LNCaP clone FGC (cell line): Measurements from ENCODE around the gene ZNF527.
A peak's percentile ranks its signal among the peaks of the same experiment; 100 is the strongest.

Source experiments
- DNase-seq: peaks from one replicate; pipeline ENCODE4 v3.0.0-alpha.2; 2011; ENCODE audit warnings: low read depth
- H3K4me3 ChIP-seq: 2 replicates; pipeline ENCODE4 v1.5.1; 2011; ENCODE audit warnings: mild to moderate bottlenecking, low read depth, low read length, control low read depth
- TF ChIP-seq, protein P1 (sequence below): IDR thresholded peaks from 2 replicates; pipeline ENCODE4 v1.5.1; 2012; ENCODE audit warnings: mild to moderate bottlenecking; ENCODE audit not compliant: control insufficient read depth, insufficient read depth; ENCODE audit errors: extremely low read depth

The ZNF527 gene

DNA sequence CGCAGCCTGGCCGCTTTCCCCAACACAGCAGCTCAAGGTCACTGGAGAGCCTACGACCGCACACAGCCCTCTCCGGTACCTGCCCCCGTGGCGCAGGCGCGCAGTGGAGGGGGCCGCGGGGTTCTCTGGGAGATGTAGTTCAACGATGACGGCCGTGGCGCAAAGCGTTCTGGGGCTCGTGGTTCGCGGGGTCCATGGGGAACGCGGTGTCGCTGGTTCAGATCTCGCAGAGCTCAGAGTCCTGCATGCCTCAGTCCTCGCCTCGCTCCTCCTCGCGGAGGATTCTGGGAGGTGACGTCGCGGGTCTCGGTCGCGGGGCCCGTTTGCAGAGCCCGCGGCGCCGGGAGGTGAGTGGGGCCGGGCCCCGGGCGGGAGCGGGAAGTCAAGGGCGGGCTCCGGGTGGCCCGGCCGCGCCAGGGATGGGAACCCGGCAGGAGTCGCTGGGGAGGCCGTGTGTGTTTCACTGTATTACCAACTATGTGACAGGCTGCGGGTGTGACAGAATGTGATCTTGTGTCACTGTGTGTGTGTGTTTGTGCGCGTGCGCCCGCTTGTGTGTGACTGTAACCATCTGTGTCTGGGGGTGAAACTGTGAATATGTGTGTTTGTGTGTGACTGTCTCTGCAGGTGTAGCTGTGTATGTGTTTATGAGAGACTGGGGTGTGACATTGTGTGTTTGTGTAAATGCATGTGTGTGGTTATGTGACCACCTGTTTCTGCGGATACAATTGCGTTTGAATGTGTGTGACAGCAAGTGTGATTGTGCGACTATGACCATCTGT is at the start of gene ZNF527:
ZNF527 (plus strand) TSS at position 220 of the 782 bp plus-strand sequence. CDS start 3,100 bp downstream, outside the sequence.
- DNase-seq = peak; percentile 92
- H3K4me3 ChIP-seq = peak within 1 kb of the TSS; percentile 66

DNA sequence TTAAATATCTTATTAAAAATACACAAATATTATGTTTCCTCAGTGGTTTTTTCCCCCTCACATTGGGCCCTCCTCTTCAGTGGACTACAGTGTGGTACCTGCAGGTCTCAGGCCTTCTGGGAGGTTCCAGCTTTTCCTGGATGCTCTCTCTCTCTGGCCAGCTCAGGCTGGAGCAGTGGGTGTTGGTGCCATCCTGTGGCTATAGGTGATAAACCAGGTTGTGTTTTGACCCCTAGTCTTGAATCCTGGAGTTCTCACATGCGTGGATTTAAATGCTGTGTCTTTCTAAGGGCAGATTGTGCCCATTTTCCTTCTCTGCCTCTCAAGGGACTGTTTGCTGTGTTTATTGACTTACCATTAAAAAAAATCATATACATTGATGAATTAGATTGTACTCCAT is 41.2 kb upstream of the ZNF527 start:
- DNase-seq = no peak
- H3K4me3 ChIP-seq = no peak overlapping the region
- TF ChIP-seq, protein P1, sequence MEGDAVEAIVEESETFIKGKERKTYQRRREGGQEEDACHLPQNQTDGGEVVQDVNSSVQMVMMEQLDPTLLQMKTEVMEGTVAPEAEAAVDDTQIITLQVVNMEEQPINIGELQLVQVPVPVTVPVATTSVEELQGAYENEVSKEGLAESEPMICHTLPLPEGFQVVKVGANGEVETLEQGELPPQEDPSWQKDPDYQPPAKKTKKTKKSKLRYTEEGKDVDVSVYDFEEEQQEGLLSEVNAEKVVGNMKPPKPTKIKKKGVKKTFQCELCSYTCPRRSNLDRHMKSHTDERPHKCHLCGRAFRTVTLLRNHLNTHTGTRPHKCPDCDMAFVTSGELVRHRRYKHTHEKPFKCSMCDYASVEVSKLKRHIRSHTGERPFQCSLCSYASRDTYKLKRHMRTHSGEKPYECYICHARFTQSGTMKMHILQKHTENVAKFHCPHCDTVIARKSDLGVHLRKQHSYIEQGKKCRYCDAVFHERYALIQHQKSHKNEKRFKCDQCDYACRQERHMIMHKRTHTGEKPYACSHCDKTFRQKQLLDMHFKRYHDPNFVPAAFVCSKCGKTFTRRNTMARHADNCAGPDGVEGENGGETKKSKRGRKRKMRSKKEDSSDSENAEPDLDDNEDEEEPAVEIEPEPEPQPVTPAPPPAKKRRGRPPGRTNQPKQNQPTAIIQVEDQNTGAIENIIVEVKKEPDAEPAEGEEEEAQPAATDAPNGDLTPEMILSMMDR = peak; percentile 57

More for the DNA sequence above, at the start of gene ZNF527:
- TF ChIP-seq, protein P1 = no peak

DNA sequence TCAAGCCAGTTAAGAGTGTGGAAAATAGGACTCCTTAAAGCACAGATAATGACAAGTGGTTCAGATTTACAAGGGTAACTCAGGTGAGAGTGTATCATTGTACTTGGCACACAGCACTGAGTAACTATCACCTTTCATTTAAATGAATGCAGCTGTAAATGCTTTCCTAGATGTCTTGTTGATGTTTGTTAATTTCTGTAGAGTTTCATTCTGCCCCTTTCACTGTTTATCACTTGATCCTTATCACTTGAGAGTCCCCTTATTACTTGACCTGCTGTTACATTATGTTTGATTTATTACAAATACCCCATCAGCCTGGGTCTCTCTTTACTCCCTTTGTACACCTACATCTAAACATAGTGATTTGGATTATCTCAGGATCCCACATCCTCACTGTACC is 38.1 kb upstream of the ZNF527 start:
- H3K4me3 ChIP-seq = no peak overlapping the region
- TF ChIP-seq, protein P1 = no peak
- DNase-seq = no peak

DNA sequence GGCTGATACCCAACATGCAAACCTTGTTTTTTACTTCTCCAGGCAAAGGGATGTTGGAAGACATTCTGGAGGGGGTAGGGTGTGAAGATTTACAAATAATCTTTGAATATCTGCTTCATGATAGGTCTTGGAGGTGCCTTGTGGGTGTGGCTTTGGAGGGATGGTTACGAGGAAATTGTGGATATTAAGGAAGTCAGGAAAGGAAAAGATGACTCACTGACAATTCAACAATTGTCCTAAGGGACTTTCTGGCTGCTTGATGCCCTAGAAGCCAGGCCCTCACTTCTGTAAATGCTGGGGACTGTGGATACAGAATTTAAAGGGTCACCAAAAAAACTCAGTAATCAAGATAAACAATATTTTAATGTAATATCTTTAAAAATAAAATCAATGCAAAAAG is 37.4 kb upstream of the ZNF527 start:
- H3K4me3 ChIP-seq = no peak overlapping the region
- TF ChIP-seq, protein P1 = no peak
- DNase-seq = no peak

DNA sequence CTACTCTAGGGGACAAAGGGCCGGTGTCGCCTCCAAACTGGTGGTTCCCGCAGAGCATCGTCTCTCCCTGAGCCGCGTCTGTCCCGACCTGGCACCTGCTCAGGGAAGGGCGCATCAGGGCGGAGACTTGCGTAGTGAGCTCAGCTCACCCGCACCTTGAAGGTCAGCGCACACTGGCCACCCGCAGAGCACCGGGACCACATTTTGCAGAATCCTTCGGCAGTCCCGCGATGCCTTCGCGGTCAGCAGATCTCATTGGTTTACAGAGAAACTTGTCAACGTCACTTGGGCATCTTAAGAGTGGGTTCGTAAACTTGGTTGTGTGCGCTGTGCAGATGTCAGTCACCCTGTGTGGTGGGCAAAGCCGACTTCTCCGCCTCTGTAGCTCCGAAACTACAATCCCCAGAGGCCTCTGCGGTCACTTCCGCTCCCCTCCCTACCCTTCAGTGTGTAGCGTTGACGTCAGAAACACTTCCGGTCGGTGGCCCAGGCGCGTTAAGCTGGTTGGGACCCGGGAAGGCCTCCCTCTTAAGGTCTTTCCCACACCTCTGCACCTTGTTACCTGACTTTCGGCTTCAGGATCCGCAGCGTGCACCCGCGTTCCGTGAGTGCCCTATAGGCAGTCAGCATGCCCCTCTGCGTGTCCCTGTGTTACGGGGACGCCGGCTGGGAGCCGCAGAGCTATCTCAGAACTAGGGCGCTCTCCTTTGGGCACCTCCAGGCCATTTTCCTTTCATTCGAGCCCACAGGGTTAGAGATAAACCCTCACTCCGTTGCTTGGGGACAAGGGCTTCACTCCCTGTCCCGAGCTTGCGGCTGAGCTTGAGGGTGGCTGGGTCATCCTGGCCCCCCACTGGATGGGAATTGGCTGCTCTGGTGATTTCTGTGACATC is 36.5 kb upstream of the ZNF527 start:
- TF ChIP-seq, protein P1 = no peak
- DNase-seq = peak; percentile 70
- peak overlapping the region; percentile 92 for H3K4me3 ChIP-seq

DNA sequence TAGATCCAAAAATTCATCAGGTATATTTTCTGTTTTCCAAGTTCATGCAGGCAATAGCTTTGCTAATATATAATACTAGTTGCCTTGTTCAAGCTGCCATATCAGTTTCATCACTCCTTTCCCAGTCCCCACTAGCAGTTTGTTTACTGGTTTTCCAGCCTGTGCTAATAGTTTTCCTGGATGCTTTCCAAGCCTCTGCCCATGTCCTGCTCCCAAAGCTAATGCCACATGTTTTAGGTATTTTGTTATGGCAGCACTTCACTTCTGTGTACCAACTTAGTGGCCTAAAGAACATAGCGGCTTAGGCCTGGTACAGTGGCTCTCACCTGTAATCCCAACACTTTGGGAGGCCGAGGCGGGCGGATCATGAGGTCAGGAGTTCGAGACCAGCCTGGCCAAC is 28.1 kb upstream of the ZNF527 start:
- TF ChIP-seq, protein P1 = no peak

More for the DNA sequence above, 28.1 kb upstream of the ZNF527 start:
- no peak overlapping the region for H3K4me3 ChIP-seq
- no peak for DNase-seq
